Ishikawa (cell line): Measurements from ENCODE around the gene DNAL1.

ENCODE experiments used
- CEBPB ChIP-seq: IDR thresholded peaks from 2 replicates; pipeline ENCODE4 v1.6.1; 2012
- CREB1 ChIP-seq: IDR thresholded peaks from 2 replicates; pipeline ENCODE4 v1.6.1; 2012; ENCODE audit warnings: low read depth
- EGR1 ChIP-seq: IDR thresholded peaks from 2 replicates; pipeline ENCODE4 v1.6.1; 2012
- EP300 ChIP-seq: IDR thresholded peaks from 2 replicates; pipeline ENCODE4 v1.6.1; 2012; ENCODE audit warnings: borderline replicate concordance
- FOXM1 ChIP-seq: IDR thresholded peaks from 2 replicates; pipeline ENCODE4 v1.6.1; 2012; ENCODE audit warnings: low read depth, borderline replicate concordance
- MAX ChIP-seq: IDR thresholded peaks from 2 replicates; pipeline ENCODE4 v1.6.1; 2012
- NFIC ChIP-seq: IDR thresholded peaks from 2 replicates; pipeline ENCODE4 v1.6.1; 2012
- RAD21 ChIP-seq: IDR thresholded peaks from 2 replicates; pipeline ENCODE4 v1.6.1; 2012; ENCODE audit warnings: low read depth
- REST ChIP-seq: IDR thresholded peaks from 2 replicates; pipeline ENCODE4 v1.6.1; 2012; ENCODE audit warnings: low read depth, mild to moderate bottlenecking
- TAF1 ChIP-seq: IDR thresholded peaks from 2 replicates; pipeline ENCODE4 v1.6.1; 2012; ENCODE audit warnings: low read depth, mild to moderate bottlenecking
- TCF12 ChIP-seq: IDR thresholded peaks from 2 replicates; pipeline ENCODE4 v1.6.1; 2012; ENCODE audit warnings: low read depth
- TEAD4 ChIP-seq: IDR thresholded peaks from 2 replicates; pipeline ENCODE4 v1.6.1; 2012
- USF1 ChIP-seq: IDR thresholded peaks from 2 replicates; pipeline ENCODE4 v1.6.1; 2012
- YY1 ChIP-seq: IDR thresholded peaks from 2 replicates; pipeline ENCODE4 v1.6.1; 2012; ENCODE audit warnings: low read depth
- ZBTB7A ChIP-seq: IDR thresholded peaks from 2 replicates; pipeline ENCODE4 v1.6.1; 2012; ENCODE audit warnings: low read depth

DNAL1 gene

GRCh38 chr14:73723797-73724661, 79.2 kb downstream of the DNAL1 start:
- TF ChIP-seq EGR1 (no peak), CEBPB (no peak), EP300 (no peak), TAF1 (no peak), ZBTB7A (no peak), CREB1 (no peak), TEAD4 (no peak), REST (no peak), TCF12 (no peak), FOXM1 (no peak), YY1 (no peak), NFIC (no peak), MAX (no peak), RAD21 (no peak), USF1 (no peak)

- TF ChIP-seq EP300 = no peak
- no peak for TF ChIP-seq NFIC
- no peak for TF ChIP-seq TEAD4
- TF ChIP-seq USF1 = no peak
- TF ChIP-seq TCF12 = no peak
- no peak for TF ChIP-seq TAF1
- TF ChIP-seq YY1 = no peak
- no peak for TF ChIP-seq ZBTB7A
- no peak for TF ChIP-seq CEBPB
- TF ChIP-seq REST = no peak
- no peak for TF ChIP-seq RAD21
- TF ChIP-seq EGR1 = no peak
- TF ChIP-seq CREB1 = no peak
- TF ChIP-seq MAX = no peak
- TF ChIP-seq FOXM1 = no peak
Measured at GRCh38 chr14:73724696-73725095, 79.9 kb downstream of the DNAL1 start.

- no peak for TF ChIP-seq MAX
- no peak for TF ChIP-seq TEAD4
- TF ChIP-seq REST = no peak
- no peak for TF ChIP-seq EGR1
- no peak for TF ChIP-seq NFIC
- TF ChIP-seq YY1 = no peak
Measured at GRCh38 chr14:73725116-73726024, 80.6 kb downstream of the DNAL1 start.
